ENCODE results near the gene ASIP. TPM values are rescaled to one million over a fixed set of nuclear protein-coding genes. Genes with fewer than 3 reads are reported as not detected.

The ASIP gene
- total RNA-seq, 1 experiment from 2014 or later: not detected

DNA sequence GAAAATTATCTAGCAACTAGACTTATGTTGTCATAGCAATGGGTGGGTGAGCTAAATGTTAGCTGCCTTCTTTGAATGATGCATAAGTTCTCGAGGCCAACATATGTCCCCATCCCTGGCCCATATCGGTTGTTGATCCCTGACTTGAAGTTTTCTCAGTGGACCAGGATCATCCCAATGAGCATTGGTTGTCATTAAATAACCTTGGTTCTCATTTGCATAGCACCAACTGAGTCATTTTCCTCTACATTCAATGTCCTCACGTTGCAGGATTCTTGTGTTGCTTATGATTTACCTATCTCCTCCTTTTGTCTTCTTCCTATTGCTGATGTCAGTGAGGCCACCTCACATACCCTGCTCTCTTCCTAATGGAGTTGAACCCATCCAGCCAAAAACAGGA, 74.0 kb downstream of the ASIP start:
- Mint-ChIP-seq H3K36me3 (ENCODE audit: insufficient read depth in 1 of 3, low read depth in 3 of 3) (no peaks in the 10 kb centered on the region), H3K27me3 (ENCODE audit: low read depth) (peaks cover 23% of the 10 kb centered on the region), H3K27ac (no peak overlapping the region), H3K4me1 (peaks cover 24 to 29% of the 10 kb centered on the region in 2 experiments), H3K9me3 (no peaks in the 10 kb centered on the region), H3K4me3 (no peak overlapping the region)
- no peak overlapping the region for H2AFZ ChIP-seq (ENCODE audit: low read length)
- H3K4me1 ChIP-seq (ENCODE audit: insufficient read depth, low read length): peaks cover 10% of the 10 kb centered on the region; the same call in 1 of the 2 replicates
- peaks cover 14% of the 10 kb centered on the region for H3K23me2 ChIP-seq (ENCODE audit: insufficient read length, low read depth, low read length, poor library complexity, severe bottlenecking)
- H2BK15ac ChIP-seq (ENCODE audit: low read depth, low read length): no peak overlapping the region
- H2BK12ac ChIP-seq (ENCODE audit: insufficient read length, low read depth, low read length): no peak overlapping the region
- no peak overlapping the region for H3K23ac ChIP-seq (ENCODE audit: insufficient read length, low read depth, low read length)
- H3K79me2 ChIP-seq (ENCODE audit: insufficient read depth, low read length): no peaks in the 10 kb centered on the region
- H2BK120ac ChIP-seq (ENCODE audit: low read depth, low read length, poor library complexity, severe bottlenecking): no peak overlapping the region
- no peak overlapping the region for H3K4me2 ChIP-seq (ENCODE audit: insufficient read depth, insufficient read length, low read length)
- no CpG with 5 or more reads among the region's 3 CpGs for WGBS (ENCODE audit: extremely low coverage, insufficient read length, low lambda C conversion rate)
- H2BK5ac ChIP-seq (ENCODE audit: insufficient read length, low read length): no peak overlapping the region
- H4K20me1 ChIP-seq (ENCODE audit: control insufficient read depth, insufficient read depth, insufficient read length): no peaks in the 10 kb centered on the region
- H3K27me3 ChIP-seq (ENCODE audit: insufficient read depth, low read length): peaks cover 5% of the 10 kb centered on the region; the same call in 1 of the 2 replicates
- H3K79me1 ChIP-seq (ENCODE audit: insufficient read depth, low read depth, low read length, poor library complexity, severe bottlenecking): no peaks in the 10 kb centered on the region
- H3K27ac ChIP-seq (ENCODE audit: insufficient read length, low read depth, low read length): no peak overlapping the region
- H2AK5ac ChIP-seq (ENCODE audit: insufficient read length, low read length): no peak overlapping the region
- no peak overlapping the region for H4K91ac ChIP-seq (ENCODE audit: insufficient read length, low read depth, low read length)
- no peak overlapping the region for H4K8ac ChIP-seq (replicated peaks; ENCODE audit: insufficient read length, low read depth, low read length)
- H3K9me3 ChIP-seq (ENCODE audit: control insufficient read depth, low read depth, low read length): no peaks in the 10 kb centered on the region
- H3K14ac ChIP-seq (ENCODE audit: insufficient read depth, low read length): no peak overlapping the region
- no peak for DNase-seq
- H3K4ac ChIP-seq (ENCODE audit: low read depth, low read length): no peak overlapping the region
- H3K9ac ChIP-seq (ENCODE audit: extremely low read depth, insufficient read length, low read length): no peak overlapping the region
- no peak overlapping the region for H2BK20ac ChIP-seq (ENCODE audit: low read depth, low read length, poor library complexity, severe bottlenecking)
- TF ChIP-seq, protein P1, sequence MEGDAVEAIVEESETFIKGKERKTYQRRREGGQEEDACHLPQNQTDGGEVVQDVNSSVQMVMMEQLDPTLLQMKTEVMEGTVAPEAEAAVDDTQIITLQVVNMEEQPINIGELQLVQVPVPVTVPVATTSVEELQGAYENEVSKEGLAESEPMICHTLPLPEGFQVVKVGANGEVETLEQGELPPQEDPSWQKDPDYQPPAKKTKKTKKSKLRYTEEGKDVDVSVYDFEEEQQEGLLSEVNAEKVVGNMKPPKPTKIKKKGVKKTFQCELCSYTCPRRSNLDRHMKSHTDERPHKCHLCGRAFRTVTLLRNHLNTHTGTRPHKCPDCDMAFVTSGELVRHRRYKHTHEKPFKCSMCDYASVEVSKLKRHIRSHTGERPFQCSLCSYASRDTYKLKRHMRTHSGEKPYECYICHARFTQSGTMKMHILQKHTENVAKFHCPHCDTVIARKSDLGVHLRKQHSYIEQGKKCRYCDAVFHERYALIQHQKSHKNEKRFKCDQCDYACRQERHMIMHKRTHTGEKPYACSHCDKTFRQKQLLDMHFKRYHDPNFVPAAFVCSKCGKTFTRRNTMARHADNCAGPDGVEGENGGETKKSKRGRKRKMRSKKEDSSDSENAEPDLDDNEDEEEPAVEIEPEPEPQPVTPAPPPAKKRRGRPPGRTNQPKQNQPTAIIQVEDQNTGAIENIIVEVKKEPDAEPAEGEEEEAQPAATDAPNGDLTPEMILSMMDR (conservative IDR thresholded peaks at IDR 0.05): no peak
- H3T11ph ChIP-seq (ENCODE audit: low read length): no peak overlapping the region
- no peak overlapping the region for H3K18ac ChIP-seq (ENCODE audit: insufficient read length, low read depth, low read length)
- no peak overlapping the region for H4K5ac ChIP-seq (ENCODE audit: insufficient read length, low read depth, low read length)
- no peak overlapping the region for H3K56ac ChIP-seq (ENCODE audit: insufficient read length, low read depth, low read length)

All from H9 (cell line).